Measurements from ENCODE around the gene SRPK1.
A peak's percentile ranks its signal among the peaks of the same experiment; 100 is the strongest.
"Not testable (repeated sequence)": the region's sequence is repeated elsewhere in the genome, so short reads cannot be mapped to it uniquely, and the experiment has no call there.

SRPK1 gene

GRCh38 chr6:35920793-35921732 lies at the start of gene SRPK1:
Gene SRPK1, minus strand, starts transcription at chr6:35921098. Its CDS starts 42 bp downstream, at chr6:35921056.
- DNase-seq (peak; percentile 93), ATAC-seq (peak; percentile 77)

GRCh38 chr6:35970181-35970580 lies 49.3 kb upstream of the SRPK1 start:
- DNase-seq = no peak
- no peak for ATAC-seq

- no peak for DNase-seq
- ATAC-seq = no peak
Observed at GRCh38 chr6:35969646-35970045, 48.7 kb upstream of the SRPK1 start.

GRCh38 chr6:35968821-35969220 lies 47.9 kb upstream of the SRPK1 start:
- DNase-seq (no peak), ATAC-seq (no peak)

GRCh38 chr6:35967076-35967774 lies 46.3 kb upstream of the SRPK1 start:
- DNase-seq = no peak
- no peak for ATAC-seq

GRCh38 chr6:35962779-35963560 lies 42.1 kb upstream of the SRPK1 start:
- DNase-seq (no peak), ATAC-seq (no peak)

GRCh38 chr6:35960187-35960586 lies 39.3 kb upstream of the SRPK1 start:
- ATAC-seq = no peak
- DNase-seq = no peak

- ATAC-seq = no peak
Observed at GRCh38 chr6:35955970-35956369, 35.1 kb upstream of the SRPK1 start.

GRCh38 chr6:35955521-35955920 lies 34.6 kb upstream of the SRPK1 start:
- DNase-seq (no peak), ATAC-seq (no peak)

More at GRCh38 chr6:35955970-35956369, 35.1 kb upstream of the SRPK1 start:
- peak; percentile 22 for DNase-seq

- ATAC-seq (no peak), DNase-seq (no peak)
Observed at GRCh38 chr6:35955071-35955470, 34.2 kb upstream of the SRPK1 start.

GRCh38 chr6:35954333-35954732 lies 33.4 kb upstream of the SRPK1 start:
- DNase-seq = no peak

GRCh38 chr6:35948725-35949124 lies 27.8 kb upstream of the SRPK1 start:
- ATAC-seq (no peak), DNase-seq (no peak)

More at GRCh38 chr6:35954333-35954732, 33.4 kb upstream of the SRPK1 start:
- ATAC-seq = no peak

- no peak for ATAC-seq
- no peak for DNase-seq
Observed at GRCh38 chr6:35945650-35946025, 24.7 kb upstream of the SRPK1 start.

- DNase-seq = no peak
- no peak for ATAC-seq
Observed at GRCh38 chr6:35943390-35943789, 22.5 kb upstream of the SRPK1 start.

GRCh38 chr6:35942355-35942754 lies 21.5 kb upstream of the SRPK1 start:
- no peak for DNase-seq
- no peak for ATAC-seq

- ATAC-seq = not testable (repeated sequence)
Observed at GRCh38 chr6:35941170-35941569, 20.3 kb upstream of the SRPK1 start.

GRCh38 chr6:35940014-35940413 lies 19.1 kb upstream of the SRPK1 start:
- not testable (repeated sequence) for DNase-seq, ATAC-seq

More at GRCh38 chr6:35941170-35941569, 20.3 kb upstream of the SRPK1 start:
- not testable (repeated sequence) for DNase-seq

- ATAC-seq, DNase-seq: not testable (repeated sequence)
Observed at GRCh38 chr6:35939259-35939658, 18.4 kb upstream of the SRPK1 start.

- DNase-seq = no peak
- no peak for ATAC-seq
Observed at GRCh38 chr6:35936681-35937359, 15.9 kb upstream of the SRPK1 start.

GRCh38 chr6:35935469-35935868 lies 14.6 kb upstream of the SRPK1 start:
- no peak for DNase-seq
- no peak for ATAC-seq

GRCh38 chr6:35933844-35934243 lies 12.9 kb upstream of the SRPK1 start:
- ATAC-seq = no peak
- DNase-seq = no peak

GRCh38 chr6:35931873-35932272 lies 11.0 kb upstream of the SRPK1 start:
- not testable (repeated sequence) for ATAC-seq, DNase-seq
